ENCODE data around the gene ASB7.

DNA sequence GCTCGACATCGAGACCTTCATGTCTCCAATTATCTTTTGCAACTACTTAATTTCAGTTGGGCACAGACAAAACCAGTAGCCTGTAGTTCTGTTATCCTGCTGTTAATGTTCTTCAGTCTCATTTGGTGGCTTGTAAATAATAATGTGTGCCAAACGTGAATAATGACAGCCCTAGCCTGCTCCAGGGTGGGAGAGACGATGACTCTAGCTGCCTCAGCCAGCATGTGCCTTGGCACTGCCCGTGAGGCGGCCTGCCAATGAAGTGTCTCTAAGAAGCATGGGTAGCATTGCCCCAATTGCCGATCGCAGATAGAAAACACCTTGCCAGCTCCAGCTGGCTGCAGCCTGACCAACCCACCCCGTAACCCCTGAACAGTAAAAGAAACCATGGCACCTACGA lies 58.8 kb downstream of the ASB7 start:
- TF ChIP-seq, protein P1, sequence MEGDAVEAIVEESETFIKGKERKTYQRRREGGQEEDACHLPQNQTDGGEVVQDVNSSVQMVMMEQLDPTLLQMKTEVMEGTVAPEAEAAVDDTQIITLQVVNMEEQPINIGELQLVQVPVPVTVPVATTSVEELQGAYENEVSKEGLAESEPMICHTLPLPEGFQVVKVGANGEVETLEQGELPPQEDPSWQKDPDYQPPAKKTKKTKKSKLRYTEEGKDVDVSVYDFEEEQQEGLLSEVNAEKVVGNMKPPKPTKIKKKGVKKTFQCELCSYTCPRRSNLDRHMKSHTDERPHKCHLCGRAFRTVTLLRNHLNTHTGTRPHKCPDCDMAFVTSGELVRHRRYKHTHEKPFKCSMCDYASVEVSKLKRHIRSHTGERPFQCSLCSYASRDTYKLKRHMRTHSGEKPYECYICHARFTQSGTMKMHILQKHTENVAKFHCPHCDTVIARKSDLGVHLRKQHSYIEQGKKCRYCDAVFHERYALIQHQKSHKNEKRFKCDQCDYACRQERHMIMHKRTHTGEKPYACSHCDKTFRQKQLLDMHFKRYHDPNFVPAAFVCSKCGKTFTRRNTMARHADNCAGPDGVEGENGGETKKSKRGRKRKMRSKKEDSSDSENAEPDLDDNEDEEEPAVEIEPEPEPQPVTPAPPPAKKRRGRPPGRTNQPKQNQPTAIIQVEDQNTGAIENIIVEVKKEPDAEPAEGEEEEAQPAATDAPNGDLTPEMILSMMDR (IDR thresholded peaks at IDR 0.05), result no peak
- no peak for TF ChIP-seq POLR2A (IDR thresholded peaks at IDR 0.05)
